Activated gamma-delta T cell (primary cell): ENCODE measurements around the gene TFPI.
"Not testable (repeated sequence)": the region's sequence is repeated elsewhere in the genome, so short reads cannot be mapped to it uniquely, and the experiment has no call there.

ENCODE experiments used
- DNase-seq: peaks from one replicate; lab custom pipeline; 2025; lab: John Stamatoyannopoulos, UW

The TFPI gene

DNA sequence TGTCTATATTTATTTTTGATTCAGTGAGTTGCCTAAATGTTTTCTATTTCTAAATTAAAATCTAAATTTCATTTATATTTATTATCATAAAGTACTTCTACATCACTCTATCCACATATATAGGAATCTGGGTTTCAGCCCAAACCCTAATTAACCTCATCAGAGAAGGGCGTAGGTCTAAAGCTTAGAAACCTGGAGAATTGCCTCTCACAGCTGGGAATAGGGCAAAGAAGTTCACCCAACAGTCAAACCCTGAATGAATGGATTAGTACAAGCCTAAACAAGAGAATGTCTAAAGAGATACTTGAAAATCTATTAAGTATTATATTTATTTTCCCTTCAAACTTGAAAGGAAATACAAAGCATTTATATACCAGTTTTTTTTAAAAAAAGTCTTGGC lies 26.2 kb downstream of the TFPI start:
- no peak for DNase-seq

DNA sequence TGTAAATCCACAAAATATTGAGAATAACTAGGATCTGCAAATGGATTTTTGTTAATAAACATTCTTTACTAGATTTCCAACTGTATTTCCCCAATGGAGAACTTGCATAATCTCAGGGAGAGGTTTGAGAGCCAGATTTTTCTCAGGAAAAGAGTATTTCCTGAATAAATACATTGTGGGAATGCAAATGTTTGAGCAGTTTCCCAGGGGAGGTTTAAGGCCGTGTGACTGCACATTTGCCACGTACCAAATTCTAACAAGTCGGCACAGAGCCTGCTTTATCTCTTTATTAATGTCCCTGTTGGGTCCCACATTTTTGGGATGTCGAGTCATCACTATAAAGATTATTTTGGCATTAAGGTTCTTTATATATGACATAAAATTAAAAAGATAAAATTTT lies 27.0 kb downstream of the TFPI start:
- DNase-seq: no peak

DNA sequence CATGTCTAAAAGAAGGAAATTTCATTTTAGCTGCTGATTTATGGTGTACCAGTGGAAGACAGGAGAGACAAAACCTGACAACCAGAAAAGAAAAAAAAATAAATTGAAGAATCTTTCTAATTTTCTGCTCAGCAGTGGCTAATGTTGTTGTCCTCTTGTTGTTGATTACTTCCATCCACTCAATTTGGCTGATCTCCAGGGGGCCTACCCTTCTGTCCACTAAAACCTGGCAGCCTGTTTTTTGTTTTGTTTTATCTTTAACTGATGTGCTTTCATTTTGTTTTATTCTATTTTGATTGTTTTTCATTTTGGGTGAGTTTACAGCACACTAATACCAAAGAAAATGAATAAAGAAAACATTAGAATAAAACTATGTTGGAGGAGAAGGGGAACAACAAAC lies 27.4 kb downstream of the TFPI start:
- DNase-seq: no peak

DNA sequence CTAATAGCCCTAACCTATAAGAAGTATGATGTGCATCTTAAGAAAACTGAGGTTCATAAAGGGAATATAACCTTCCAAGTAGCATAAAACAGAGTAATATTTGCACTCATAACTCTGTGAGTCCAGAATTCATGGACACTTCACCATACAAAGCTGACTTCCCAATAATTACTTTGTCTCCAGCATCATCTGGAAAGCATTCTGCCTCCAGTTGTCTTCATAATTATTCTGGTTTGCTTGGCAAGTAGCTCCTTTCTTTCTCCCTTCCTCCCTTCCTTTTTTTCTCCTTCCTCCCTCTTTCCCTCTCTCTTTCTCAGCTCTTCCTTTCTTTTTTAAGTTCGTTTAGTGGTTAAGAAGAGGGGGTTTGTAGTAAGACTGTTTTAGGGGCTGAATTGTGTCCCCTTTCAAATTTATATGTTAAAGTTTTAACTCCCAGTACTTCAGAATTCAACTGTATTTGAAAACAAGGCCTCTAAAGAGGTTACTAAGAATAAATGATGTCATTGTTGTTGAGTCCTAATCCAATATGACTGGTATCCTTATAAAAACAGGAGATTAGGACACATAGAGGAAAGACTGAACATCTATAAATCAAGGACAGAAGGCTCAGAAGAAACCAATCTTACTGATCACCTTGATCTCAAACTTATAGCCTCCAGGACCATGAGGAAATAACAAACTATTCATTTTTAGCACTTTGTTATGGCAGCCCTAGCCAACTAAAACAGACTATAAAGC lies 28.9 kb downstream of the TFPI start:
- no peak for DNase-seq

DNA sequence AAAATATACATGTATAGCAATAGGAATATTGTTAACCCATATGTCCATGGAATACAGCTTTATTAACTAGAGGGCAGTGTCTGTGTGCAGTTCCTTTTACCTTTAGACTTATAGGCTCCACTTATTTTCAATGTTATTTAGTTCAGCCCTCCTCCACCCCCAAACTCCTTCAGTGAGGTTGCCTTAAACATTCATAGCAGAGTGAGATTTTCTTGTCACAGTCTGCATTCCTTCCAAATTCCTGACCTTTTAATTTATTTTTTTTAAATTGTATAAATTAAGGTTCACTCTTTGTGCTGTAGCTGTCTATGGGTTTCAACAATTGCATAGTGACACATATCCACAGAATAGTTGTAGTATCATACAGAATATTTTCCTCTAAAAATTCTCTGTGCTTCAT lies 30.9 kb downstream of the TFPI start:
- DNase-seq: no peak

DNA sequence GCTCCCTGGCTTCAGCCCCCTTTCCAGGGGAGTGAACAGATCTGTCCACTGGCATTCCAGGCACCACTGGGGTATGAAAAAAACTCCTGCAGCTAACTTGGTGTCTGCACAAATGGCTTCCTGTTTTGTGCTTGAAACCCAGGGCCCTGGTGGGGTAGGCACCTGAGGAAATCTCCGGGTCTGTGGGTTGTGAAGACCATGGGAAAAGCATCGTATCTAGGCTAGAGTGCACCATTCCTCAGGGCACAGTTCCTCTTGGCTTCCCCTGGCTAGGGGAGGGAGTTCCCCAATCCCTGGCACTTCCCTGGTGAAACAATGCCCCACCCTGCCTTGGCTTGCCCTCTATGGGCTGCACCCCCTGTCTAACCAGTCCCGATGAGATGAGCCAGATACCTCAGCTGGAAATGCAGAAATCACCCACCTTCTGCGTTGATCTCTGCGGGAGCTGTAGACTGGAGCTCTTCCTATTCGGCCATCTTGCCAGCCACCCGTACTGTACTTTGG lies 34.1 kb downstream of the TFPI start:
- no peak for DNase-seq

DNA sequence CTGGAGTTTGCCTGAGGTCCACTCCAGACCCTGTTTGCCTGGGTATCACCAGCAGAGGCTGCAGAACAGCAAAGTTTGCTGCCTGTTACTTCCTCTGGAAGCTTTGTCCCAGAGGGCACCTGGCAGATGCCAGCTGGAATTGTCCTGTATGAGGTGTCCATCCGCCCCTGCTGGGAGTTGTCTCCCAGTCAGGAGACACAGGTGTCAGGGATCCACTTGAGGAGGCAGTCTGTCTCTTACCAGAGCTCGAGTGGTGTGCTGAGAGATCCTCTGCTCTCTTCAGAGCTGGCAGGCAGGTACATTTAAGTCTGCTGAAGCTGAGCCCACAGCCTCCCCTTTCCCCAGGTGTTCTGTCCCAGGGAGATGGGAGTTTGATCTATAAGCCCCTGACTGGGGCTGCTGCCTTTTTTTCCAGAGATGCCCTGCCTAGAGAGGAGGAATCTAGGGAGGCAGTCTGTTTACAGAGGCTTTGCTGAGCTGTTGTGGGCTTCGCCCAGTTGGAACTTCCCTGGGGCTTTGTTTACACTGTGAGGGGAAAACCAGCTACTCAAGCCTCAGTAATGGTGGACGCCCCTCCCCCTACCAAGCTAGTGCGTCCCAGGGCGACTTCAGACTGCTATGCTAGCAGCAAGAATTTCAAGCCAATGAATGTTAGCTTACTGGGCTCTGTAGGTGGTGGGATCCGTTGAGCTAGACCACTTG lies 34.7 kb downstream of the TFPI start:
- DNase-seq: no peak

DNA sequence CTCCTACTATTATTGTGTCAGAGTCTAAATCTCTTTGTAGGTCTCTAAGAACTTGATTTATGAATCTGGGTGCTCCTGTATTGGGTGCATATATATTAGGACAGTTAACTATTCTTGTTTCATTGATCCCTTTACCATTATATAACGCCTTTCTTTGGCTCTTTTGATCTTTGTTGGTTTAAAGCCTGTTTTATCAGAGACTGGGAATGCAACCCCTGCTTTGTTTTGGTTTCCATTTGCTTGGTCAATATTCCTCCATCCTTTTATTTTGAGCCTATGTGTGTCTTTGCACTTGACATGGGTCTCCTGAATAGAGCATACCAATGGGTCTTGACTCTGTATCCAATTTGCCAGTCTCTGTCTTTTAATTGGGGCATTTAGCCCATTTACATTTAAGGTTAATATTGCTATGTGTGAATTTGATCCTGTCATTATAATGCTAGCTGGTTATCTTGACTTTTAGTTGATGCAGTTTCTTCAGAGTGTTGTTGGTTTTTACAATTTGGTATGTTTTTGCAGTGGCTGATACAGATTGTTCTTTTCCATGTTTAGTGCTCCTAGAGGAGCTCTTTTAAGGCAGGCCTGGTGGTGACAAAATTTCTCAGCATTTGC lies 36.4 kb downstream of the TFPI start:
- DNase-seq: not testable (repeated sequence)

DNA sequence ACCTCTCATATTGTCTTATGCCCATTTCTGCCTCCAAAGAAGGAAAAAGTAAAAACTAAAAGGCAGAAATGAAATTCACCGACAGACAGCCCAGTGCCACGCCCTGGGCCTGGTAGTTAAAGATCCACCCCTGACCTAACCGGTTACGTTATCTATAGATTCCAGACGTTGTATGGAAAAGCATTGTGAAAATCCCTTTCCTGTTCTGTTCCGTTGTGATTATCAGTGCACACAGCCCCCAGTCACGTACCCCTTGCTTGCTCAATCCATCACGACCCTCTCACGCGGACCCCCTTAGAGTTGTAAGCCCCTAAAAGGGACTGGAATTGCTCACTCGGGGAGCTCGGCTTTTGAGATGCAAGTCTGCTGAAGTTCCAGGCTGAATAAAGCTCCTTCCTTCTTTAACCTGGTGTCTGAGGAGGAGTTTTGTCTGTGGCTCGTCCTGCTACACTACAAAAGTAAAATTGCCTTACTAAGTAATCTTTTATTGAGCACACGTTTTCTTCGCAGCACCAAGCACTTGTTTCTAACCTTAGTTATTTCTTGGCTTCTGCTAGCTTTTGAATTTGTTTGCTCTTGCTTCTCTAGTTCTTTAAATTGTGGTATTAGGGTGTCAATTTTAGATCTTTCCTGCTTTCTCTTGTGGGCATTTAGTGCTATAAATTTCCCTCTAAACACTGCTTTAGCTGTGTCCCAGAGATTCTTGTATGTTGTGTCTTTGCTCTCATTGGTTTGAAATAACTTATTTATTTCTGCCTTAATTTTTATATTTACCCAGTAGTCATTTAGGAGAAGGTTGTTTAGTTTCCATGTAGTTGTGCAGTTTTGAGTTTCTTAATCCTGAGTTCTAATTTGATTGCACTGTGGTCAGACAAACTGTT lies 37.4 kb downstream of the TFPI start:
- DNase-seq: not testable (repeated sequence)

DNA sequence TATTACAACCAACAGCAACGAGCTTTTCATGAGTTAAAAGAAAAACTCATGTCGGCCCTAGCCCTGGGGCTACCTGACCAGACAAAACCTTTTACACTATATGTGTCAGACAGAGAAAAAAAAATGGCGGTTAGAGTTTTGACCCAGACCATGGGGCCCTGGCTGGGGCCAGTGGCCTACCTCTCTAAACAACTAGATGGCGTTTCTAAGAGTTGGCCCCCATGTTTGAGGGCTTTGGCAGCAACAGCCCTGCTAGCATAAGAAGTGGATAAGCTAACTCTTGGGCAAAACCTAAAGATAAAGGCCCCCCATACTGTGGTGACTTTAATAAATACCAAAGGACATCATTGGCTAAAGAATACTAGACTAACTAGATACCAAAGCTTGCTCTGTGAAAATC lies 39.3 kb downstream of the TFPI start:
- no peak for DNase-seq

DNA sequence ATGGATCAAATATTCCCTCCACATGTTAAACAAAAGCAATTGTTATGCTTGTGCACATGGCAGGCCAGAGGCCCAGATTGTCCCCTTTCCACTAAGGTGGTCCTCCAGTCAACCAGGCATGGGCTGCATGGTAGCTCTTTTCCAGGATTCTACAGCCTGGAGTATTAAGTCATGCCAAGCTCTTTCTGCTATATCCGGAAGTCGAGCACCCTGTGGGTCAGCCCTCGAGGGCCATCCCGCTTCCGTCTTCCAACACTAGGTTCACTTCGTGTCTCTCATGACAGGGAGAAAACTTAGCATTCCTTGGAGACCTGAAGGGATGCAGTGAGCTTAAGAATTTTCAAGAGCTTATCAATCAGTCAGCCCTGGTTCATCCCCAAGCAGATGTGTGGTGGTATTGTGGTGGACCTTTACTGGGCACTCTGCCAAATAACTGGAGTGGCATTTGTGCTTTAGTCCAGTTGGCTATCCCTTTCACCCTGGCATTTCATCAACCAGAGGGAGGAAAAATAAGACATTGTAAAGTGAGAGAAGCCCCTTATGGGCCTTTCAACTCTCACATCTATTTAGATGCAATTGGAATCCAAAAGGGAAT lies 39.9 kb downstream of the TFPI start:
- DNase-seq: not testable (repeated sequence)

DNA sequence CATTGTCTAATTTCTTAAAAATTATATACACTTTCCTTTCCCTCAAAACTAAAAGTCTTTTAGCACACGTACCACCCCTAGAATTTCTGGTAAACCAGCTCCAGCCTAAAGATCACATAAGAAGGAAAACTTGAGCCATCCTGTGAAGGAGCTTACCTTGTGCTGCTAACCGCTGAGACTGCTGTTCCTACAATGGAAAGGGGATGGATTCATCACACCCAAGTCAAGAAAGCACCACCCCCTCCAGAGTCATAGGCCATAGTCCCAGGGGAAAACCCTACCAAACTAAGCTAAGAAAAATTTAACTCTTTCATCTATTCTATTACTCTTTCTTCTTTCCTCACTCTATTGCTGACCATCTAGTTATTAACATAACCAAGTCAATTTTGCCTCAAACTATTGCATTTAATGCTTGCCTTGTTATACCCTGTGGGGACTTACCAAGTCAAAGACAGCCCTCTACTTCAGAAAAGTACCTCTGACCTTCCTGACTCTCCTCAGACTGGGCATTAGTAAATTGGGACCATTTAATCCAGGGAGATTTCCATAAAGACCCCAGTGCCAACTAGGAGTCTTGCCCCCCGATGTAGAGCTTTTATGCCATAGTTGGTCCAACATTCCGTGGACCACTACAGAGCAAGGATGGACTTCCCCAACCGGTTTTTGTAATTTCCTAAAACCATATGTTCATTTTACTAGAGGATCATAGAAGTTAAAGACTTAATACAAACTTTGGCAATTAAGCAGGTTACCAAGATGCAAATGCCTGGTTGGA lies 40.6 kb downstream of the TFPI start:
- DNase-seq: not testable (repeated sequence)

DNA sequence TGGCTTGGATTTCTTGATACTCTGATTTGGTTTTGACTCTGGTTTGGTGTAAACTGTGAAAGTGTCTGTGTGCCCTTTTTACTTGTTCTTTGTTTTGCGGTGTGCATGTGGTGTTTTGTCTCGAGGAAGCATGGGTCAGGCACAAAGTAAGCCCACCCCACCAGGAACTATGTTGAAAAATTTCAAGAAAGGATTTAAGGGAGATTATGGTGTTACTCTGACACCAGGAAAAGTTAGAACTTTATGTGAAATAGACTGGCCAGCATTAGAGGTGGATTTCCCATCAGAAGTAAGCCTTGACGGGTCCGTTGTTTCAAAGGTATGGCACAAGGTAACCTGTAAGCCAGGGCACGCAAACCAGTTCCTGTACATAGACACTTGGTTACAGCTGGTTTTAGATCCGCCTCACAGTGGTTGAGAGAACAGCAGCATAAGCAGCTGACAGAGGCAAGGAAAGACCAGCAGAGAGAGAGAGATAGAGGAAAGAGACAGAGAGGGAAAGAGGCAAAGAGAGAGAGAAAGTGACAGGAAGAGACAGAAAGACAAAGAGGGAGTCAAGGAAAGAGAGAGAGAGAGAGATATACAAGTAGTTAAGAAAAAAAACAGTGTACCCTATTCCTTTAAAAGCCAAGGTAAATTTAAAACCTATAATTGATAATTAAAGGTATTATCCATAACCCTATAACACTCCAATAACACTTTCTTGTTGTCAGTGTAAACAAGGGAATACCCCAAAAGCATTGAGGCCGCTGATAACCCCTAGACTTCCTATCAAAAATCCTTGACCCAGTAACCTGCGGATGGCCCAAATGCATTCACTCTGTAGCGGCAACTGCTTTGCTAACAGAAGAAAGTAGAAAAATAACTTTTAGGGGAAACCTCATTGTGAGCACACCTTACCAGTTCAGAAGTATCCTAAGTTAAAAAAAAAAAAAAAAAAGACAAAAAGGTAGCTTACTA lies 42.6 kb downstream of the TFPI start:
- no peak for DNase-seq

DNA sequence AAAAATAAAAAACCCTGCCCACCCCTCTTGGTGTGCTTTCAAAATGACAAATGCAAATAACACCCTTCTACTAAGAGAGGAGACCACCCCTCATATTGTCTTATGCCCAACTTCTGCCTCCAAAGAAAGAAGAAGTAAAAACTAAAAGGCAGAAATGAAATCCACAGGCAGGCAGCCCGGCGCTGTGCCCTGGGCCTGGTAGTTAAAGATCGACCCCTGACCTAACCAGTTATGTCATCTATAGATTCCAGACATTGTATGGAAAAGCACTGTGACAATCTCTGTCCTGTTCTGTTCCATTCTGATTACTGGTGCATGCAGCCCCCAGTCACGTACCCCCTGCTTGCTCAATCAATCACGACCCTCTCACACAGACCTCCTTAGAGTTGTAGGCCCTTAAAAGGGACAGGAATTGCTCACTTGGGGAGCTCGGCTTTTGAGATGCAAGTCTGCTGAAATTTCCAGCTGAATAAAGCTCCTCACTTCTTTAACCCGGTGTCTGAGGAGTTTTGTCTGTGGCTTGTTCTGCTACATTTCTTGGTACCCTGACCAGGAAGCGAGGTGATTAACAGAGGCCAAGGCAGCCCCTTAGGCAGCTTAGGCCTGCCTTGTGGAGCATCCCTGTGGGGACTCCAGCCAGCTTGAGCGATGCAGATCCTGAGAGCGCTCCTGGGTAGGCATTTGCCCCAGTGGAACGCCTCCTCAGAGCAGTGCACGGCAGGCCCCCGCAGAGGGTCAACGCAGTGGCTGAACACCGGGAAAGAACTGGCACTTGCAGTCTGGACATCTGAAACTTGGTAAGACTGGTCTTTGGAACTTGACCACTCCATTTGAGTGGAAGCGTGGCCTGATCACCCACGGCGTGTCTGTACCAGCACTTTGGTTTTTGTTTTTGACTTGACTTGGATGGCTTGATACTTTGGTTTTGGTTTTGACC lies 43.5 kb downstream of the TFPI start:
- DNase-seq: not testable (repeated sequence)

DNA sequence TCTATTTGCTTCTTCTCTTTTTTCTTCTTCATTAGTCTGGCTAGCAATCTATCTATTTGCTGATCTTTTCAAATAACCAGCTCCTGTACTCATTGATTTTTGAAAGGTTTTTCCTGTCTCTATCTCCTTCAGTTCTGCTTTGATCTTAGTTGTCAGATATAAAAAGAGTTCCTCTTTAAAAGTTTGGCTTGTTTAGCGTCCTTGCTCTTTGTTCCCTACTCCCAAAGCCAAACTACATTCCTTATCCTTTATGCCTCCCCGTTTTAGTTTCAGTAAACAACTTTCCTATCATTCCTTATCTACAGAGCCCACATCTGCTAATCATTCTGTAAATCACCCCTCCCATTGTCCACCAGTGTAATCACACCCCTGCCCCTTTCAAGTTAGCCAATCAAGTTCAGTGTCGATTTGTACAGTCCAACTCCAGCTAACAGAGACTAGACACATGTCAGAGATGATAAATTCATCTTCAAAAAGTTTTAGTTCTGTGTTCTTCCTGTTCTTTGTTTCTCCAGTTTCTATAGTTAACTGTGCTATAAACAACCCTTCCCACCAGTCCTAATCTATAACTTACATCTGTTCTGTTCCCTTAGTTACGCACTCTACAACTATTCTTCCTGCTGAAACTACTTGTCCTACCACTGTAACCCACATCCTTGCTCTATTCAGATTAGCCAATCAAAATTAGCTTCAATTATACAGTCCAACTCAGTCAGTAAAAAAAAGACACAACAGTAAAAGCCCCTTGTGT lies 44.4 kb downstream of the TFPI start:
- no peak for DNase-seq

DNA sequence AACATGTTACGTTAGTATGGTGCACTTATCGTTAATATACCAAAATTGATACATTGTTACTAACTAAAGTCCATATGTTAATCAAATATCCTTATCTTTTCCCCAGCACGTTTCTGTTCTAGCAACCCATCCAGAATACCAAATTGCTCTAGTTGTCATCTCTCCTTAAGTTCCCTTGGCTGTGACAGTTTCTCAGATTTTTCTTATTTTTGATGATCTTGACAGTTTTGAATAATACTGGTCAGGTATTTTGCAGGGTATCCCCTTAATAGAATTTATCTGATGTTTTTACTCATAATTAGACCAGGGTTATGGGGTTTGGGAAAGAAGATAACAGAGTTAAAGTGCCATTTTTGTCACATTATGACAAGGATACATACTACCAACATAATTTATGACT lies 47.8 kb downstream of the TFPI start:
- DNase-seq: no peak

DNA sequence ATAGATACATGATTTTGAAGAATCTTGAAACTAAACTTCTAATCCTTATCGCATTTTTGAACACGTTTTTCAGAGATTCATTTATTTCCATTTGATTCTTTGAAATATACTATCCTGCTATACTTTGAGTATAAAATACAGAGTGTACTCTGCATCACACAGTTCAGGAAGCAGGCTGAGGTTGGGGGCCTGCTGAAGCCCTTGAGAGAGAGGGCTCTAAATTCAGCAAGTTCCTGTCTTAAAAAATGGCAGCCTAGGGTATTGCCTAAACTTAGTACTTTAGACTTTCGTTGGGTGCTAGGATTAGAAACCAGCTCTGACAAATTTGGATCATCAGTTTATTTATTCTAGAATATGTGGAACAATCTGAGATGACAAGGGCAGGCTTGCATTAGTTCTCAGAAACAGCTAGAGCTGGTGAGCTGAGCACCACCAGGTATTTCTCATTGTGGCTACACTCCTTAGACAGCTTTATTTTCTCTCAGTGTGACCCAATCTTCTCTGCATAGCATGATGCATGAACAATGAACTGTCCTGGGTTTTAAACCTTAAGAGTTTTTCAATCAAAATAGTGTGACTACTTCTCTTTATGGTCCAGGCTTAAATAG lies 49.1 kb downstream of the TFPI start:
- no peak for DNase-seq
